ENCODE measurements around the gene DIP2C.
"Not testable (repeated sequence)": the region's sequence is repeated elsewhere in the genome, so short reads cannot be mapped to it uniquely, and the experiment has no call there.

DIP2C gene

GRCh38 chr10:283140-283479 lies 406.4 kb downstream of the DIP2C start:
- no peak for DNase-seq

DNA sequence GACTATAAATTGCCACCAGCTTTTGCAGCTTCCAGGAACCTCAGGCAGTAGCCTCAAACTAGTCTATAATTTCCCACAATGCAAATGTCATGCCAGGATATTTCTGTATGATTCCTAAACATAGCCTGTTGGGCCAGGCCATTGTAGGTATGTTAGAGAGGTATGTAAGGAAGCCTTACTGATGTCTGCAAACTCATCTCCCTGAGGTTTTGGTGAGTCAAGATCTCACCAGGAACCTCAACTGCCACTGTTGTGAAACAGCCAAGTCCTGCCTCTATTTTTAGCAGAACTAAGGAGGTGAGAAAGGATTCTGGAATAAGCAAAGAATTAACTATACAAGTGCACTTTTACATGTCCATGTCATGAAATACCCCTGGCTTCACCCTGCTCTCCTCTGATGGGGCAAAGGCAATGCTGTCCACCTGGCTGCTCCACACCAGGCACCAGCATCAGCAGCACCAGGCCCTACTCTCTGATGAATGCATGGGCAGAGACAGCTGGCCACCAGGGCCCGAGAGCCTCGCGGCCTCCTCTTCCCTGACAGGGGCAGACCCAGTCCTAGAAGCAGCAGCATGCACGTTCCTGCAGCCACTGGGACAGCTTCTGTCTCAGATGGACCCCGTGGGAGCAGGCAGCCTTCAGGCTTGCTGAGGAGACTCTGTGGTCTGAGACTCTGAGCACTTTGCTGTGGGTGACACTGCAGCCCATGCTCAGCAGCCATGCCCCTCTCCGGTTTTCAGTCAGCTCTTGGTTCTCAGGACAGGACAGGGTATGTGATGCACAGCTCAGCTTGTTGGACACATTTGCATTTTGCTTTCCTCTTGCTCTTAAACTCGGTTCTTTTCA lies 407.0 kb downstream of the DIP2C start:
- DNase-seq: no peak

DNA sequence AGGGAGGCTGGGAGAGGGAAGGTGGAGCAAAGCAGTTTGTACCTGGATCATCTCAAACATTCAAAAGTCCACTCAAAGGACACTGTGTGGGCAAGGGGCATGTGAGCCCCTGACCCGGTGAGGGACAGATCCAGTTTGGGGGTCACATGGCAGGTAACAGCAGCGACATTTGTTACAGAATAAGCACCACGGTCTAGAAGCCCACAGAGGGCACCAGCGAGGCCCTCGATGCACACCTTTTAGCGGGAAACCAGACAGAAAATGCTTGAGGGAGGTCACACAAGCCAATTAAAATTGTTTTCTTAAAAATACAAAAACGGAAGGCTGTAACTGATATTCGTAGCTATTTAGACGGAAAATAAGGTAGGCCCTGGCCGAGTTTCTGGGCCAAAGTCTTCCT lies 409.8 kb downstream of the DIP2C start:
- DNase-seq: no peak

DNA sequence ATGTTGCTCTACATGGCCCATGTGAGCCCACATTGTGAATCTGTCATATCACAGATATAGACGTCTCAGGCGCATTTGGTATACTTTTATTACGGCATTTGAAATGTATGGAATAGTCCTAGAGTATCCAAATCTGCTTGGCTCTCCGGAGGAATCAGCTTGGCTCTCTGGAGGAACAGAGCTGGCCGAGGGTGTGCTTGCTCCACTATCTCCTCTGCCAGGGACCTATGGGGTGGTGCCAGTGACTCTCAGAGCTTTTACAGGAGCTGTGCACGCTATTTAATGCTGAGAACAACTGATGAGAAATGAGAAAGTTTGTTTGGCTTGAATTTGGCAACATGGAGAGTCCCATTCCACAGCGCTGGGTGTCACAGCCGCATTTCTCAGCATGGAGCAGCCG lies 410.2 kb downstream of the DIP2C start:
- no peak for DNase-seq

- no peak for DNase-seq
Observed at GRCh38 chr10:278707-279106, 410.8 kb downstream of the DIP2C start.

DNA sequence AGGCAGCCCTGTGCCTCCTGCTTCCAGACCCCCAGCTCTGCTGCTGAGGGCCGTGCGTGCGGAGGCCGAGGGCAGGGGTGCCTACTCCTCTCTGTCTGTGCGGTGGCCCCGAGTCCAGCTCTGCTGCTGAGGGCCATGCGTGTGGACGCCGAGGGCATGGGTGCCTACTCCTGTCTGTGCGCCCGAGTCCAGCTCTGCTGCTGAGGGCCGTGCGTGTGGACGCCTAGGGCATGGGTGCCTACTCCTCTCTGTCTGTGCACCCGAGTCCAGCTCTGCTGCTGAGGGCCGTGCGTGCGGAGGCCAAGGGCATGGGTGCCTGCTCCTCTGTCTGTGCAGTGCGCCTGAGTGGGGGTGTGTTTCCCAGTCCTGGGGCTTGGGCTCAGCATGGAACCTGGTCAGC lies 411.5 kb downstream of the DIP2C start:
- DNase-seq: no peak

GRCh38 chr10:275680-276079 lies 413.8 kb downstream of the DIP2C start:
- DNase-seq: no peak

DNA sequence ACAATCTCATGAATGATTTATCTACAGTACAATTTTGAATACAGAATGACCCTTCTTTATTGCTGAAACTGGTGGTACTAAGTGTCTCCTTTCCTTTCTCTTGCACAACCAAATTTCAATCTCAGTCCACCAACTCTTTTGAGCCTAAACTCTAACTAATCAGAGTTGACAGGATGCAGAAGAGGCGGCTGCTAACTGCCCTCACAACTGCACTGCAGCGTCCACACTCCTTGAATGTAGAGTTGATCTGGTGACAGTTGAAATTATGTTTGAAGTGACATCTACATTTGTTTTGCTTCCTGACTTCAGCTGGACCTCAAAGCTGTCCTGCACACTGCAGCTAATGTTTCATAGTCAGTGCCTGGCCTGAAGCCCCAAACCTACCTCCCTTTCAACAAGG lies 414.6 kb downstream of the DIP2C start:
- no peak for DNase-seq

- DNase-seq: no peak
Observed at GRCh38 chr10:273088-273487, 416.4 kb downstream of the DIP2C start.

DNA sequence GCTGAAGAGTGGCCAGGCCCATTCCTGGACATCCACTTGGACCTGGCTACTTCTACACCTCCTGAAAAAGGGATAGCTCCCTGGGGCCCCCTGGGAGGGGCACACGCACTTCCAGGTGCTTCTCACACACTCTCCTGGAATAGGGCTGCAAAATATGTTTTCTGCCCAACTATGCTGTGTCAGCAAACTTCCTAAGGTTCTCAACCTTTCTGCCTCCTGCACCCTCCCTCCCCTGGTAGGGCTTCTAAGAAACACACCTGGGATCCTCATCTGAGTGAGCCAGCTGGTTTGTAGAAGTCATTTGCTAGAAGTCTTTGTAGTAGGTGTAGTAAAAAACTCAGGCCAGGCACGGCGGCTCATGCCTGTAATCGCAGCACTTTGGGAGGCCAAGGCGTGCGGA lies 417.7 kb downstream of the DIP2C start:
- DNase-seq: no peak

DNA sequence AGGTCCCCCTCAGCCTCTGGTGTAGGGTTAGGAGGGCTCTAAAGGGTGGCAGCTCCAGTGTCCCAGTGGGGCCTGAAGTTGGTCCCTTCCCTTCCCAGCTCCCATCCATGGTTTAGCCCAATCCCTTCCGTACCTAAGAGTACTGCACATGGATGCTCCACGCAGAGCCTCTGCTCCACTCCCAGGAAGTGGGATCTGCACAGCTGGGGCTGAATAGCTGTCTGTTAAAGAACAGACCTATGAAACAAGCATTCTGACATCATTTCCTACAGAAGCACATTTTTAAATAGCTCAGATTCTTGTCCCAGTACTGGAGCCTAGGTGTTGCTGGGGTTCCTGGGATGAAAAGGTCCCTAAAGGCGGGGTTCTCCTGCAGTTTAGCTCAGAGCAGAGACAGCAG lies 418.3 kb downstream of the DIP2C start:
- DNase-seq: no peak

DNA sequence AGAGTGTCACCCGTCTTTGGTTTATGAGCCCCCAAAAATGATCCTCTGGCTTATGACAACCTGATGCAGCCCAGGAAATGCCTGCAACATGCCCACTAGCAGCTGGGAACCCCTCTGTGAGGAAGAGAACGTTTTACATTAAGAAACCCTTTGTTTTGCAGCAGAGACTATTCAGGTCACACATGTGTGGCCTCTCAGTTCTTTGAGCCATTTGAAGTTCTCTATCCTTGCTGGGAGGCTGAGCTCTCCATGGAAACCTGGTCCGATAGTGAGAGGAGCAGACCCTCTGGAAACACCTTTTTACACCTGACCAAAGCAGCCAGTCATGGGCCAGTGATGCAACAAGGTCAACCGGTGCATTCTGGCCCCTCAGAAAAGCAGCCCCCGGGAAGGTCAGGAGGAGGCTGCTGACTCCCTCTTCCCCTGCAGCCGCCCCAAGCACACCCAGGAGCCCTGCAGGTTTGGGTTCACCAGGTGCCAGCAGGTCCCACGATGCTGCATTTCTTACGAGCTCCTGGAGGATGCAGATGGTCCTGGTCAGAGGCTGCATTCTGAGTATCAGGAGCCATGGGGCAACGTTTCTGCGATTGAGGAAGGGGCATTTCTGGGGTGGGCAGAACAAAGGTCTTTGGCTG lies 419.9 kb downstream of the DIP2C start:
- DNase-seq: no peak

DNA sequence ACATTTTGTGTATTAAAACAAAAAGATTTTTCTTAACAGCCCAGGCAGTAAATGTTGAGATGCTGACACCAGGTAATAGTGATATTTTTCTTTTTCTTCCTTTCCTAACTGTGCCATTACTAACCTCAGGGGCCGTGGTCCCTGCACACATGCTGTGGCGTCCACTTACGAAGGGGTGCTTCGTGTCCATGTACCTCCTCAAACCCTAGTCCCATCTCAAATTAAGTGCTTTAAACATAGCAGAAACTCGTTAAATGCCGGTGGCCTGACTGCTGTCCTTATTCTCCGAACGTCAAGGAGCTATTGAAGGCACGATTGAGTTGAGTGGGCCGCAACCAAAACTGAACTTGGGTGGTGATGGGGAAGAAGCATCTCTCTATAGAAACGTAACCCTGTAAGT lies 421.8 kb downstream of the DIP2C start:
- no peak for DNase-seq

- DNase-seq: no peak
Observed at GRCh38 chr10:266974-267425, 422.5 kb downstream of the DIP2C start.

- DNase-seq: not testable (repeated sequence)
Observed at GRCh38 chr10:265816-266588, 423.5 kb downstream of the DIP2C start.

GRCh38 chr10:265074-265440 lies 424.4 kb downstream of the DIP2C start:
- peak; percentile 41 for DNase-seq

DNA sequence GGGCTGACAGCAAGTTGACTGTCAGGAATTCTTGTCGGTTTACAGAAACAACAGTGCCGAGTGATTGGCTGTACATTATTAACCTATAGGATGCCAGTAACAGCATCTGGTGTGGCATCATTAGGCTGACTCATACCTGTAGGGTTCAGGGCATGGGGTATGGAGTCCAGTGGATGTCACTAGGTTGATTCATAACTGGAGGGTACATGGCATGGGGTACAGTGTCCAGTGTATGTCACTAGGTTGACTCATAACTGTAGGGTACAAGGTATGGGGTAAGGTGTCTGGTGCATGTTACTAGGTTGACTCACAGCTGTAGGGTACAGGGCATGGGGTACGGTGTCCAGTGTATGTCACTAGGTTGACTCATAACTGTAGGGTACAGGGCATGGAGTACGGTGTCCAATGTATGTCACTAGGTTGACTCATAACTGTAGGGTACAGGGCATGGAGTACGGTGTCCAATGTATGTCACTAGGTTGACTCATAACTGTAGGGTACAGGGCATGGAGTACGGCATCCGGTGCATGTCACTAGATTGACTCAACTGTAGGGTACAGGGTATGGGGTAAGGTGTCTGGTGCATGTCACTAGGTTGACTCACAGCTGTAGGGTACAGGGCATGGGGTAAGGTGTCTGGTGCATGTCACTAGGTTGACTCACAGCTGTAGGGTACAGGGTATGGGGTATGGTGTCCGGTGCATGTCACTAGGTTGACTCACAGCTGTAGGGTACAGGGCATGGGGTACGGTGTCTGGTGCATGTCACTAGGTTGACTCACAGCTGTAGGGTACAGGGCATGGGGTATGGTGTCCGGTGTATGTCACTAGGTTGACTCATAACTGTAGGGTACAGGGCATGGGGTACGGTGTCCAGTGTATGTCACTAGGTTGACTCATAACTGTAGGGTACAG lies 425.1 kb downstream of the DIP2C start:
- peak; percentile 22 for DNase-seq

GRCh38 chr10:260819-261429 lies 428.5 kb downstream of the DIP2C start:
- no peak for DNase-seq

DNA sequence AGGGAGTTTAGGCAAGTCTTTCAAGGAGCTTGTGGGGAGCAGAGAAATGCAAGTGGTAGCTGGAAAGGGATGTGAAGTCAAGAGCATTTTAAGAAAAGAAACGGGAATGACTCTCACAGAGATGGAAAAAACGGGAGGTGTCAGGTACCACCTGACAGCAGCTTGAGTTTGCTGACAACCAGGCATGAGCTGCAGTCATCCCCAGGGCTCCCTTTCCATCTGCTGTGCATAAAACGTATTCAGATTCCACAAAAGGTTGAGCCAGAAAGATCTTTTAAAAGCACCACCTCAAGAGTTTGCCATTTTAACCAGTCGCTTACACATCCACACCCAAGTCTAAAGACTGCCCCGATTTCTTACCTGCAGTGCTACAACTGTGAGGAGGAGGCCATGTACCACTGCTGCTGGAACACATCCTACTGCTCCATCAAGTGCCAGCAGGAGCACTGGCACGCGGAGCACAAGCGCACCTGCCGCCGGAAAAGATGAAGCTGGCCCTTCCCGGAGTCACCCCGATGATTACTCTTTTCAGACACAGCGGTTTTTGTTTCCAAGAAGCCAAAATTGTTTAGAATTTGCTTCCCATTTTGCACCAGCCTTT lies 437.4 kb downstream of the DIP2C start:
- no peak for DNase-seq

DNA sequence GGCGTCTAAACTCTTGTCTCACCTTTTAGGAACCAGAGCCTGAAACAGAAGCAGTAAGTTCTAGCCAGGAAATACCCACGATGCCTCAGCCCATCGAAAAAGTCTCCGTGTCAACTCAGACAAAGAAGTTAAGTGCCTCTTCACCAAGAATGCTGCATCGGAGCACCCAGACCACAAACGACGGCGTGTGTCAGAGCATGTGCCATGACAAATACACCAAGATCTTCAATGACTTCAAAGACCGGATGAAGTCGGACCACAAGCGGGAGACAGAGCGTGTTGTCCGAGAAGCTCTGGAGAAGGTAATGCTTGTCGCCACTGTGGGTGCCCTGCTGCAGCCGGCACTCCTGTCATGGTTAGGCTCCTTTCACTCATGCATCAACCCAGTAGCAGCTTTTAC lies 441.2 kb downstream of the DIP2C start:
- DNase-seq: no peak

DNA sequence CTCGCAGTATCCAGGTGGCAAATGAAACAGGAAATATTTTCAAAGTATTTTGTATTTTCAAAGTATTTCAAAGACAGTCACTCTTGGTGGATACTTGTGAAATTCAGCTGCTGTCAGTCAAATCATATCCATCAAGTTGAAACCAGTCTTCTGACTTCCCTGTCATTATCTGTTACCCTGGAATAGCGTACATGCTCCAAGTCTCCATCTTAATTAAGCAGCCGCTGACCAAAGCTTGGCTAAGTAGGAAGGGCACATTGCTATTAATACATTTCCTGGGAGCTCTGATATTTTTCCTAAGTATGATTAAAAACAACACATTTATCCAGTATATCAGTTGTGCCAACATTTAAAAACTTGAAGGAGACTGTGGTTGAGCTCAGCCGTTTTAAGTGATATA lies 442.0 kb downstream of the DIP2C start:
- no peak for DNase-seq

GRCh38 chr10:246431-246830 lies 443.0 kb downstream of the DIP2C start:
- DNase-seq: no peak
